ENCODE measurements around the gene ALDH3B1.

DNA sequence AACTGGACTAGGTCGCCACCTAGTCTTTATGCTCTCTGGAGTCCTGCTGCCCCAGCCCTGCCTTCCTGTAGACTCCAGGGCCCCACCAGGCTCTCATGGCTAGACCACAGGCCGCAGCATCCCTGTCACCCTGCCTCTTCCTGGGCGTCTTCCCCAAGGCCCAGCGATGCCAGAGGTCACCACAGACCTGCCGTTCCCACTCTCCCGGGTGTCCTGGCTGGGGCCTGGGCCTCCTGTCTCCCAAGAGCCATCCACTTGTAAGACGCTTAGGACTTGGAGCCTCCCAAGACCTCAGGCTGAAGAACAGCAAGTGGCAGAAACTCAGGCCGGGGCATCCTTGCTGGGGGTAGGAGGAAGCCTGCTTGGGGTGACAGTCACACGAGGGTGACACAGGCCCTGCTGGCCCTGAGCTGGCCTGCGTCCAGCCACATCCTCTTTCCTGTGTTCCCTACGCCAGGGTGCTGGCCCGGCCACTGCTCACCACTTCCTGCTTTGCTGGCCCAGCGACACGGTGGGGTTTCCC lies 26.7 kb downstream of the ALDH3B1 start:
- TF ChIP-seq, protein P1, sequence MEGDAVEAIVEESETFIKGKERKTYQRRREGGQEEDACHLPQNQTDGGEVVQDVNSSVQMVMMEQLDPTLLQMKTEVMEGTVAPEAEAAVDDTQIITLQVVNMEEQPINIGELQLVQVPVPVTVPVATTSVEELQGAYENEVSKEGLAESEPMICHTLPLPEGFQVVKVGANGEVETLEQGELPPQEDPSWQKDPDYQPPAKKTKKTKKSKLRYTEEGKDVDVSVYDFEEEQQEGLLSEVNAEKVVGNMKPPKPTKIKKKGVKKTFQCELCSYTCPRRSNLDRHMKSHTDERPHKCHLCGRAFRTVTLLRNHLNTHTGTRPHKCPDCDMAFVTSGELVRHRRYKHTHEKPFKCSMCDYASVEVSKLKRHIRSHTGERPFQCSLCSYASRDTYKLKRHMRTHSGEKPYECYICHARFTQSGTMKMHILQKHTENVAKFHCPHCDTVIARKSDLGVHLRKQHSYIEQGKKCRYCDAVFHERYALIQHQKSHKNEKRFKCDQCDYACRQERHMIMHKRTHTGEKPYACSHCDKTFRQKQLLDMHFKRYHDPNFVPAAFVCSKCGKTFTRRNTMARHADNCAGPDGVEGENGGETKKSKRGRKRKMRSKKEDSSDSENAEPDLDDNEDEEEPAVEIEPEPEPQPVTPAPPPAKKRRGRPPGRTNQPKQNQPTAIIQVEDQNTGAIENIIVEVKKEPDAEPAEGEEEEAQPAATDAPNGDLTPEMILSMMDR (conservative IDR thresholded peaks at IDR 0.05 in 1 of 2, IDR thresholded peaks at IDR 0.05 in 1 of 2; ENCODE audit: low read depth in 1 of 2, low read length in 2 of 2) = no peak
- TF ChIP-seq EZH2 (IDR thresholded peaks at IDR 0.05; ENCODE audit: low read length, missing control alignments) = no peak
